Prostate gland (tissue), 2 donors: ENCODE results near the gene RDH8. TPM values are rescaled to one million over a fixed set of nuclear protein-coding genes. Genes with fewer than 3 reads are reported as not detected.

ENCODE experiments used
- DNase-seq: peaks from one replicate; pipeline ENCODE4 v3.0.0-alpha.2; 2019; ENCODE audit warnings: low spot score
- H3K27ac ChIP-seq, 2 donors: fragments of 200-600 bp; sonication (generic); 2 replicates each; pipeline ENCODE4 v1.5.1; 2017 to 2019
- H3K27me3 ChIP-seq: fragments of 200-600 bp; sonication (generic); replicated peaks from 2 replicates; pipeline ENCODE4 v1.5.1; 2019; ENCODE audit not compliant: insufficient read depth
- H3K36me3 ChIP-seq, 2 donors: fragments of 200-600 bp; sonication (generic); 1 replicate in 1 of 2; 2 replicates in 1 of 2; pipeline versions ENCODE4 v1.5.1 to v1.8.1; 2017 to 2019
- H3K4me1 ChIP-seq: fragments of 200-600 bp; sonication (generic); replicated peaks from 2 replicates; pipeline ENCODE4 v1.5.1; 2019
- H3K4me3 ChIP-seq, 2 donors: fragments of 200-600 bp; sonication (generic); 2 replicates each; pipeline ENCODE4 v1.5.1; 2017 to 2019
- H3K9me3 ChIP-seq: fragments of 200-600 bp; sonication (generic); 2 replicates; pipeline ENCODE4 v1.5.1; 2017
- CTCF ChIP-seq, 4 experiments: fragments of 200-600 bp in 2 of 4; fragments of 450-650 bp in 2 of 4; sonication (generic) in 2 of 4; IDR thresholded peaks; 1 replicate in 3 of 4; 2 replicates in 1 of 4; pipeline ENCODE4 v1.5.1; 2016 to 2019; ENCODE audit warnings: antibody characterized with exemption in 4 of 4, mild to moderate bottlenecking in 2 of 4, moderate library complexity in 2 of 4
- POLR2A ChIP-seq: fragments of 450-650 bp; IDR thresholded peaks from one replicate; pipeline ENCODE4 v1.6.1; 2016; ENCODE audit warnings: antibody characterized with exemption, mild to moderate bottlenecking
- POLR2AphosphoS5 ChIP-seq: sonication (generic); formaldehyde crosslinking; IDR thresholded peaks from one replicate; pipeline ENCODE4 v1.6.1; 2017; ENCODE audit warnings: antibody characterized with exemption
- WGBS: methylation state at CpG from one replicate; pipeline ENCODE4 v1.1.5; 2018; 5-methylcytosine and 5-hydroxymethylcytosine counted together
- intact Hi-C: fragments of 100-400 bp; cut with DNase I; formaldehyde crosslinking; loops from one replicate; pipeline ENCODE4 v1.14.2; 2022
- total RNA-seq, 2 donors: library from RNA; depleted of rRNA; stranded (reverse); fragments of >200 nt; gene quantifications; one replicate each; pipeline ENCODE4 v1.1.0, GENCODE V29; 2016

The RDH8 gene
- total RNA-seq, 2 donors from 2014 or later: not detected

DNA sequence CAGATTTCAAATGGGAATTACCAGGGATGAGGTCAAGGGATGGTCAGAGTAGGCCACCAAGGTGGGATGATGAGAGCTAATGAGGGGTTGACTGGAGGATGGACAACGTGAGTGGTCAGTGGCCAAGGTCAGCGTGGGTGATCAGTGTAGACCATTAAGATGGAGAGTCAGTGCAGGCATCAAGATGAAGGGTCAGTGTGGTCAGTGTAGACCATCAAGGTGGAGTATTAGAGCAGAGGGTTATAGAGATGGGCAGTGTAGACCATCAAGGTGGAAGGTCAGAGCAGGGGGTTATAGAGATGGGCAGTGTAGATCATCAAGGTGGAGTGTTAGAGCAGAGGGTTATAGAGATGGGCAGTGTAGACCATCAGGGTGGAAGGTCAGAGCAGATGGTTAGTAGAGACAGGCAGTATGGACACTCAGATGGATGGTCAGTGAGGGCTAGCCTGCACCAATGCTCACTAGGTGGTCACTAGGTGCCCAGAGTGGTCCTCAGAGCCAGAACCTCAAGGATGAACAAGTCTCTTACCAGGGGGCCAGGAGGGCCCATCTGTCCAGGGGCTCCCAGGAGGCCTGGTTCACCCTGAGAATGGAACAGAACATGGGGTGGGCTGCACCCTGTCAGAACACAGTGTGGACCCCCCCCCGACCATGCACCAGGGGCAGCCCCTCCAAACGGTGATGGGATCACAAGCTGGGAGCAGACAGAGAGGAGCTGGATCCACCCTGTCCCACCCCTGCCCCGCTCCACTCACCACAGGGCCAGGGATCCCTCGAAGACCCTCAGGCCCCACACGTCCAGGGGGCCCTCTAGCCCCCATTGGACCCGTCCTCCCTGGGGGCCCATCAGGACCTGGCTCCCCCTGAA, 44.2 kb upstream of the RDH8 start:
- TF ChIP-seq POLR2A (no peak), CTCF (IDR thresholded peaks at IDR 0.05) (no peak), POLR2AphosphoS5 (no peak)
- WGBS: 61% methylated on average over 6 of the region's 8 CpGs
- intact Hi-C loops: no loop called here
- H3K27me3 ChIP-seq: no peaks in the 10 kb centered on the region
- no peak for DNase-seq
- H3K4me1 ChIP-seq: no peaks in the 10 kb centered on the region
- no peak overlapping the region for H3K4me3 ChIP-seq
- H3K9me3 ChIP-seq: no peaks in the 10 kb centered on the region
- H3K36me3 ChIP-seq: no peaks in the 10 kb centered on the region
- H3K27ac ChIP-seq: no peak overlapping the region

- Histone ChIP-seq H3K27me3 (no peaks in the 10 kb centered on the region), H3K36me3 (no peaks in the 10 kb centered on the region), H3K4me3 (no peak overlapping the region), H3K4me1 (no peaks in the 10 kb centered on the region), H3K27ac (no peak overlapping the region), H3K9me3 (no peaks in the 10 kb centered on the region)
- TF ChIP-seq POLR2AphosphoS5 (no peak), POLR2A (no peak)
- DNase-seq: no peak
- 87% methylated on average over 2 of the region's 2 CpGs for WGBS
- intact Hi-C loops: no loop called here
Measured at GRCh38 chr19:9969688-9969975, 43.7 kb upstream of the RDH8 start.

DNA sequence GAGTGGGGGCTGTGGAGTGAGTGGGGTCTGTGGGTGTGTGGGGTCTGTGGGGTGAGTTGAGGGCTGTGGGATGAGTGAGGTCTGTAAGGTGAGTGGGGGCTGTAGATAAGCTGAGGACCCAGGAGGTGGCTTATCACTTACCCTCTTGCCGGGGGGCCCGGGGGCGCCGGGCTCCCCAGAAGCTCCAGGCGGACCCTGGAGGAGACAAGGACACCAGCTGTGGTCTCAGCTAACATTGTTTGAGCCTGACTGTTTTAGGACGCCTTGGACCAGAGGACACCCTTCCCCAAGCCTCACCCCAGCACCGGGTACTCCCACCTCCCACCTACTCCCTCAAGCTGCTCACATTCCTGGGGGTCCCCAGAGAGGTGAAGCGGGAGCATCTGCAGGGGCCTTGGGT, 42.8 kb upstream of the RDH8 start:
- Histone ChIP-seq H3K36me3 (no peaks in the 10 kb centered on the region), H3K27ac (no peak overlapping the region), H3K4me3 (no peak overlapping the region), H3K27me3 (no peaks in the 10 kb centered on the region), H3K4me1 (no peaks in the 10 kb centered on the region), H3K9me3 (no peaks in the 10 kb centered on the region)
- TF ChIP-seq POLR2AphosphoS5 (no peak), POLR2A (no peak), CTCF (IDR thresholded peaks at IDR 0.05) (no peak)
- intact Hi-C loops: no loop called here
- 73% methylated on average over 8 of the region's 8 CpGs for WGBS
- DNase-seq: no peak

GRCh38 chr19:9971166-9971897, 42.0 kb upstream of the RDH8 start:
- Histone ChIP-seq H3K27ac (no peak overlapping the region), H3K4me3 (no peak overlapping the region), H3K27me3 (no peaks in the 10 kb centered on the region), H3K9me3 (no peaks in the 10 kb centered on the region), H3K36me3 (no peaks in the 10 kb centered on the region), H3K4me1 (no peaks in the 10 kb centered on the region)
- TF ChIP-seq POLR2A: no peak
- TF ChIP-seq CTCF (IDR thresholded peaks at IDR 0.05): no peak
- no peak for TF ChIP-seq POLR2AphosphoS5
- DNase-seq: no peak
- intact Hi-C loops: no loop called here
- WGBS: 60% methylated on average over 15 of the region's 15 CpGs

DNA sequence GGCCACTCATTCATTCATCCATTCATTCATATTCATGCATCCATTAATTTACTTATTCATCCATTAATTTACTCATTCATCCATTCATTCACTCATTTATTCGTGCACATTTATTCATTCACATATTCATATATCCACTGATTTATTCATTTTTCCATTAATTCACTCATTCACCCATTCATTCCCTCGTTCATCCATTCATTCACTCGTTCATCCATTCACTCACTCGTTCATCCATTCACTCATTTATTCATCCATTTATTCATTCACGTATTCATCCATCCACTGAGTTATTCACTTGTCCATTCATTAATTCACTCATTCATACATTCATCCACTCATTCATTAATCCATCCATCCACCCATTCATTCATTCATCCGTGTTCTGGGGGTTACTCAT, 41.2 kb upstream of the RDH8 start:
- no peaks in the 10 kb centered on the region for H3K27me3 ChIP-seq
- 90% methylated on average over 6 of the region's 6 CpGs for WGBS
- no peak for TF ChIP-seq POLR2AphosphoS5
- TF ChIP-seq POLR2A: no peak
- TF ChIP-seq CTCF (IDR thresholded peaks at IDR 0.05): no peak
- no peaks in the 10 kb centered on the region for H3K36me3 ChIP-seq
- DNase-seq: no peak
- H3K4me3 ChIP-seq: no peak overlapping the region
- intact Hi-C loops: no loop called here
- no peaks in the 10 kb centered on the region for H3K4me1 ChIP-seq
- H3K9me3 ChIP-seq: no peaks in the 10 kb centered on the region
- H3K27ac ChIP-seq: no peak overlapping the region
